Measurements from ENCODE around the gene PILRB.
"Not testable (repeated sequence)": the region's sequence is repeated elsewhere in the genome, so short reads cannot be mapped to it uniquely, and the experiment has no call there.

PILRB gene

DNA sequence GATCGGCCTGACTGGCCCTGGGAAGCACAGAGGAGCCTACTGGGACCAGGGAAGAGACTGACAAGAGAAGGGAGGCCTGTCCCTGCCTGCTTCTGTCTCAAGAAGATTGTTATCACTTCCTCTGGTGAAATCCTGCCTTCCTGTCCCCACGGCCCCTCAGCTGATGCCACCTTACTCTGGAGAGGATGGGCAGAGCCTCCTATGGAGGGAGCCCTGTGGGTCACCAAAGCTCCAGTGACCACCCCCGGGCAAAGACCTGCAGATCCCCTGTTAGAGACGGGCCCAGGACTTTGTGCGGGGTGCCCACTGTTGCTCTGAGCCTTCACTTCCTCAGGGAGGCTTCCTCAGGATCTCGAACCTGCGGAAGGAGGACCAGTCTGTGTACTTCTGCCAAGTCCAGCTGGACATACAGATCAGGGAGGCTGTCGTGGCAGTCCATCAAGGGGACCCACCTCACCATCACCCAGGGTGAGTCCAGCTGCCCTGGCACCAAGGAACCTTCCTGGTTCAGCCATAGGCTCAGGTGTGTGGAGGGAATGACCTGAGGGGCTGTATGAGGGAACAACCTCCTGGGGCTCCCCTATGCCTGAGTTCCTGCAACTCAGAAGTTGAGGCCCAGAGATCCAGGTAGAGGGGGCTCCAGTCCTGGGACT, 1.4 kb upstream of the PILRB start:
- DNase-seq (ENCODE audit: low spot score) = no peak

DNA sequence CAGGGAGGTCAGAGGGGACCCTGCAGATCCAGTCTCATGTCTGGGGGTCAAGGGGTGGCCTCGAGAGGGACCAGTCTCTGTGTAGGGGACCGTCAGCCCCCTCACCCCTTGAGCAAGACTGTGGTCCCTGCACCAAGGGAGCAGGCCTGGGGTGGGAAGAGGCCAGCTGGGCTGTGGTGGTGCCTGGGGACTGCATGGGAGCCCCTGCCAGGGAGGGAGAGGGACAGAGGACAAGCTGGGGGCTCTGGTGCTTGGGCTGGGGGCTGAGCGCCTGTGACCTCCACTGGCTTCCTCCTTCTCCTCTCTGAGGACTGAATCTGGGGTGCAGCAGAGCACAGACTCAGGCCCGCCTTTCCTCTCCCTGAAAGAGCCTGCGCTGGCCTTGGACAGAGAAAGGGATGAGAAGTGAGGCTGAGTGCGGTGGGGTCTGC, 771 bp upstream of the PILRB start:
- no peak for DNase-seq (ENCODE audit: low spot score)

DNA sequence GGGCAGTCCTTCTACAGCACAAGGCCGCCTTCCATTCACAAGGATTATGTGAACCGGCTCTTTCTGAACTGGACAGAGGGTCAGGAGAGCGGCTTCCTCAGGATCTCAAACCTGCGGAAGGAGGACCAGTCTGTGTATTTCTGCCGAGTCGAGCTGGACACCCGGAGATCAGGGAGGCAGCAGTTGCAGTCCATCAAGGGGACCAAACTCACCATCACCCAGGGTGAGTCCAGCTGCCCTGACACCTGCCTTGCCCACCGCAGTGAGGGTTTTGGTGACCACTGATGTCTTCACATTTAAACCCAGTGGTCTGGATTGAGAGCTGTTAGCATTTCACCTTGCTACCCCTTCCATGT, 918 bp downstream of the PILRB start:
- no peak for DNase-seq (ENCODE audit: low spot score)

DNA sequence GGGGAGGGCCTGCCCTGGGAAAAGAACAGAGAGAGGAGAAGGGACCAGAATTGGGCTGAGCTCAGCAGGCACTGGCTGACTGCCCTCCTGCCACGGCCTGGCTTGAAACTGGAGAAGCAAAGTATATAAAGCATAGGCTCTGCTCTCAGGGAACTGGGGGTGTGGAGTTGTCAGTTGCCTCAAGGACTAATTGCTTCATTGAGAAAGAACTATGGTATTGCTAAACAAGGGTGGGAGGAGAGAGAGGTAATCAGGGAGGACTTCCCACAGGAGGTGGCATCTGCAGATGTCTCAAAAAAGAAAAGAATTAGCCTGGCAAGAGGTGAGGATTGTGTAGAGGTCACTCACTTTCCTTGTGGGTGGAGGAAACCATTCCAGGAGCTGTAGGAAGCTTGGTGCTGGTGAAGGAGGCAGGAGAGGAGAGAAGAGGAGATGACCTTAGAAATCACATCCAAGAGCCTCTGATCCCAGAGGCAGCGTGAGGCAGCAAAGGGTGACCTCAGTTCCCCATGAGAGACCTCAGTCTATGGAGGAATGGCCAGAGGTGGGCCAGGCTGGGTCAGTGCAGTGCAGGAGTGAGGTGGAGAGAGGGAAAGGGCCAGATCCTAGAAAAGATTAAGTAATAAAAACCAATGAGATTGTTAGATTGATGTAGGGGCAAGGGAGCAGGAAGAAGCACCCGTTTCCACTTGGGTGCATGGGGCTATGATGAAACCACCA, 2.4 kb downstream of the PILRB start:
- no peak for DNase-seq (ENCODE audit: low spot score)

DNA sequence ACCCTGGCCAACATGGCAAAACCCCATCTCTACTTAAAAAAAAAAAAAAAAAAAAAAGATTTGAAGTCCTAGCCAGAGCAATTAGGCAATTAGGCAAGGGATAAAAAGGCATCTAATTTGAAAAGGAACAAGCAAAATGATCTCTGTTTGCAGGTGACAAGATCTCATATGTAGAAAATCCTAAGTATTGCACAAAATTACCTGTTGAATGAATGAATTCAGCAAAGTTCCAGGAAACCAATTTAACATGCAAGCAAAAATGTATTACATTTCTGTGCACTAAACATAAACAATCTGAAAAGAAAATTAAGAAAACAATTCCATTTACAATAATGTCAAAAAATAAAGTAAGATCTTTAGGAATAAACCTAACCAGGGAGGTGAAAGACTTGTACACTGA, 5.2 kb downstream of the PILRB start:
- DNase-seq (ENCODE audit: low spot score) = no peak

DNA sequence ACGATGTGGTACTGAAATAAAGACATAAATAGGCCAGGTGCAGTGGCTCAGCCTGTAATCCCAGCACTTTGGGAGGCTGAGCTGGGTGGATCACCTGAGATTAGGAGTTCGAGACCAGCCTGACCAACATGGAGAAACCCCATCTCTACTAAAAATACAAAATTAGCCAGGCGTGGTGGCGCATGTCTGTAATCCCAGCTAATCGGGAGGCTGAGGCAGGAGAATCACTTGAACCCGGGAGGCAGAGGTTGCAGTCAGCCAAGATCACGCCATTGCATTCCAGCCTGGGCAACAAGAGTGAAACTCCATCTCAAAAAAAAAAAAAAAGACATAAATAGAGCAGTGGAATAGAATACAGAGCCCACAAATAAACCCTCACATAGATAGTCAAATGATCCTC, 5.9 kb downstream of the PILRB start:
- not testable (repeated sequence) for DNase-seq (ENCODE audit: low spot score)

DNA sequence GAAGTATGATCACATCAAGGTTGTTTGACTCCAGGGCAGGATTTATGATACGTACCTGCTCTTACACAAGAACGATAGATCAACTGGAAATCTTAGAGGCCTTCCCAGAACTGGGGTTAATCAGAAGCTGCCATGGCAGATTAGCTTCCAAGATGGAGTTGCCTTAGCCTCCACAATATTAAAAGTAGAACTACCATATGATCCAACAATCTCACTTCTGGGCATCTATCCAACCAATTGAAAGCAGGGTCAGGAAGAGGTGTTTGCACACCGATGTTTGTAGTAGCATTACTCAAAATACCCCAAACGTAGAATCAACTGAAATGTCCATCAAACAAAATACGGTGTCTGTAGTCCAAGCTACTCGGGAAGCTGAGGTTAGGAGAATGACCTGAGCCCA, 6.6 kb downstream of the PILRB start:
- no peak for DNase-seq (ENCODE audit: low spot score)

DNA sequence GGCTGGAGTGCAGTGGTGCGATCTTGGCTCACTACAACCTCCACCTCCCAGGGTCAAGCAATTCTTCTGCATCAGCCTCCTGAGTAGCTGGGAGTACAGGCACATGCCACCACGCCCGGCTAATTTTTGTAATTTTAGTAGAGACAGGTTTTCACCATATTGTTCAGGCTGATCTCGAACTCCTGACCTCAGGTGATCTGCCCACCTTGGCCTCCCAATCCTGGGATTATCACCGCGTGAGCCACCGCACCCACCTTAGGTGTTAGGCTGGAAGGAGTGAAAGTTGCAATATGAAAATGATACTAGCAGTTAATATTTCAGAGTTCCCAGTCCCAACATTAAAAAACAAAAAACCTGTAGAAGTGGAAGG, 8.1 kb downstream of the PILRB start:
- DNase-seq (ENCODE audit: low spot score) = not testable (repeated sequence)

DNA sequence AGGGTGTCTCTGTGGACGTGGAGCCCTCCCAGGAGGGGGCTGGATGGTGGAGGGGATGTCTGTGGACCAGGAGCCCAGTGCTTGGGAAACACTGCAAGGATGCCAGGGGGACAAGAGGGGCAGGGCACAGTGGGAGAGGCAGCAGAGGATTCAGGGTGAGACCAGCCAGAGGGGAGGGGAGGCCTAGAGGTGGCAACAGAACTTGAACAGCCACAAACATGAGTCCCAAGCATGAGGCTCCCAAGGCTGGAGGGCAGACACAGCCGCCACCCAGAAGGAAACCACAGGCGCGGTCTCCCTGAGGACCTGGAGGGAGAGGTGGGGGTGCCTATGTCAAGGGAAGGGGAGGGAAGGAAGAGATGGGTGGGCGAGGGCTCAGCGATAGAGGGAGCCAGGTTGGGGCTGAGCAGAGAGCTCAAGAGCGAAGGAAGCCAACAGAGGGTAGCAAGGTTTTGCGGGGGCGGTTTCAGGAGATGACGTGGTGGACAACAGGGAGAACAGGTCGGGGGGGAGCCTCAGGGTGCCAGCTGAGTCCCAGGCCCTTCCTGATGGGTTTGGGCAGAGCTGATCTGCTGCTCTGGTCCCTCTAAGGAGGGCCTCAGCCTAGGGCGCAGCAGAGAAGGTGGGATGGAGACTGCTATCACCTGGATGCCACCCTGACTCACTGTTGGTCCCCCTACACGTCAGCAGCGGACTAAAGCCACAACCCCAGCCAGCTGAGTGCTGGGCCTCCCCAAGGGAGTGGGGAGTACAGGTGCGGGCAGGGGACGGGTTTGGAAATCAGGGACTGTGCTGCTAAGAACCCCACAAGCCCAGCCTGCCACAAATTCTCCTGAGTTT, 8.7 kb downstream of the PILRB start:
- no peak for DNase-seq (ENCODE audit: low spot score)

DNA sequence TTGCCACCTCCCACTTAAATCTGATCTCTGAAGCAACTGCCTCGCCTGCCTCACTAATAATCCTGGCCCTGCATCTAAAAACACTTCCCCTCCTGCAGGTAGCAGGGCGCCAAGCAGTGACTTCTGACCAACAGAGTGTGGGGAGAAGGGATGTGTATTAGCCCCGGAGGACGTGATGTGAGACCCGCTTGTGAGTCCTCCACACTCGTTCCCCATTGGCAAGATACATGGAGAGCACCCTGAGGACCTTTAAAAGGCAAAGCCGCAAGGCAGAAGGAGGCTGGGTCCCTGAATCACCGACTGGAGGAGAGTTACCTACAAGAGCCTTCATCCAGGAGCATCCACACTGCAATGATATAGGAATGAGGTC, 9.3 kb downstream of the PILRB start:
- no peak for DNase-seq (ENCODE audit: low spot score)

DNA sequence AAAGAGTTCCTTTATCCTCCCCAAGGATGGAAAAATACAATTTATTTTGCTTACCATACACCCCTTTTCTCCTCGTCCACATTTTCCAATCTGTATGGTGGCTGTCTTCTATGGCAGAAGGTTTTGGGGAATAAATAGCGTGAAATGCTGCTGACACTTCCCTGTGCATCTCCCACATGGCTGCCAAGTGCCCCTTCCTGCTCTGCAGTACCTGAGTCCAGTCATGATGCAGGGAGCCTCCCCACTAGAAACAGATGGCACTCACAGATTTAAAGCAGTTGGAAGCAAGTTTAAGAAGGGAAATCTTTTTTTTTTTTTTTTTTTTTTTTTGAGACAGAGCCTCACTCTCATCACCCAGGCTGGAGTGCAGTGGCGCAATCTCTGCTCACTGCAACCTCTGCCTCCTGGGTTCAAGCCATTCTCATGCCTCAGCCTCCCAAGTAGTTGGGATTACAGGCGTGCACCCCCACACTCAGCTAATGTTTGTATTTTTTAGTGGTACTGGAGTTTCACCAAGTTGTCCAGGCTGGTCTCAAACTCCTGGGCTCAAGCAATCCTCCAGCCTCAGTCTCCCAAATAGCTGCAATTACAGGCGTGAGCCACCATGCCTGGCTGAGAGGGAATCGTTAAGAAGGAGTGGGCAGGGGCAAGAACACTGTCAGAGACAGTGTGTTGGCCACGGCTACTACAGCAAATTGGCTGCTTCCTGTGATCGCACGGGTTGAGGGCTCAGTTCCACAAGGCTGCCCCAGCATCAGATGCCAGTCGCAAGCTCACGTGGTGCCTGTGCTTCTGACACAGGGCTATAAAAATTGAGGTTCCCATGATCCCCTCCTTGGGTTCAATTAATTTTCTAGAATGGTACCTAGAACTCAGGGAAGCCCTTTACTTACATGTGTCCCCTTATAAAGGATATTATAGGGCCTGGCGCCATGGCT, 10.0 kb downstream of the PILRB start:
- DNase-seq (ENCODE audit: low spot score) = no peak

DNA sequence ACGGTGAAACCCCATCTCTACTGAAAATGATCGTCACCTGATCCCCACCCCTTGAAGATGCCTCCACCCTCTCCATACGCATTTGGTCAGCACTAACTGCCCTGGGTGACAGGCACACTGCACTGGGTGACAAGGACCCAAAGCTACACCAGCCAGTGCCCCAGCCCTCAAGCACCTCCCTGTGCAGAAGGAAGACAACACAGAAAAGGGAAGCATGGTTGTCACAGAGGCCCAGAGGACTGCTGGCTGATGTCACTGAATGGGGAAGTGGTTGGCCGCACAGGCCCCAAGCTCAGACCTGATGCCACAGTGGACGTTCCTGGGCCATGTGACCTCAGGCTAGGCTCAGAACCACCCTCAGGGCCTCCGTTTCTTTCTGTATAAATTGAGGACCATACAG, 11.2 kb downstream of the PILRB start:
- DNase-seq (ENCODE audit: low spot score) = peak; percentile 13

DNA sequence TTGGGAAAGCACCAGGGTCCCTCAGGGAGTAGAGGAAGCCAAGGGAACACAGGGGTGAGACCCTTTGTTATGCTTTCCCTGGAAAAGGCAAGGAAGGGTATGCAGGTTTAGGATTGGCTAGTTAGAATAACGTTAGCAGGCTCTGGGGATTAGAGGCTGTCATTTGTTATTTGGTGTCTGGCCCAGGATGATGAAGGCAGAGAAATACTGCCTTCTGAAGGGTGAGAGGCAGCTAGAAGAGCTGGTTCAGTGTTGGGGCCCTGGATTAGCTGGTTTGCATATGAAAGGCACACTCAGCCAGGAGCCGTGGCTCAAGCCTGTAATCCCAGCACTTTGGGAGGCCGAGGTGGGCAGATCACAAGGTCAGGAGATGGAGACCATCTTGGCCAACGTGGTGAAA, 12.4 kb downstream of the PILRB start:
- no peak for DNase-seq (ENCODE audit: low spot score)

DNA sequence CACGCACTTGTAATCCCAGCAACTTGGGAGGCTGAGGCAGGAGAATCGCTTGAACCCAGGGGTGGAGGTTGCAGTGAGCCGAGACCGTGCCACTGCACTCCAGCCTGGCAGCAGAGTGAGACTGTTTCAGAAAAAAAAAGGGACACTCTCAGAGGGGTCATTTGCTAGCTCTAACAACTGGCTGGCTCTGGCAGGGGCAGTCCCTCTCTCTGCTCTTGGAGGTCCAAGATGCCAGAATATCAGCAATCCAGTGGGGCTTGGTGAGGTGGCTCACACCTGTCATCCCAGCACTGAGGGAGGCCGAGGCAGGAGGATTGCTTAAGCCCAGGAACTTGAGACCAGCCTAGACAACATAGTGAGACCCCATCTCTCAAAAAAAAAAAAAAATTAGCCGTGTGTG, 12.8 kb downstream of the PILRB start:
- no peak for DNase-seq (ENCODE audit: low spot score)

DNA sequence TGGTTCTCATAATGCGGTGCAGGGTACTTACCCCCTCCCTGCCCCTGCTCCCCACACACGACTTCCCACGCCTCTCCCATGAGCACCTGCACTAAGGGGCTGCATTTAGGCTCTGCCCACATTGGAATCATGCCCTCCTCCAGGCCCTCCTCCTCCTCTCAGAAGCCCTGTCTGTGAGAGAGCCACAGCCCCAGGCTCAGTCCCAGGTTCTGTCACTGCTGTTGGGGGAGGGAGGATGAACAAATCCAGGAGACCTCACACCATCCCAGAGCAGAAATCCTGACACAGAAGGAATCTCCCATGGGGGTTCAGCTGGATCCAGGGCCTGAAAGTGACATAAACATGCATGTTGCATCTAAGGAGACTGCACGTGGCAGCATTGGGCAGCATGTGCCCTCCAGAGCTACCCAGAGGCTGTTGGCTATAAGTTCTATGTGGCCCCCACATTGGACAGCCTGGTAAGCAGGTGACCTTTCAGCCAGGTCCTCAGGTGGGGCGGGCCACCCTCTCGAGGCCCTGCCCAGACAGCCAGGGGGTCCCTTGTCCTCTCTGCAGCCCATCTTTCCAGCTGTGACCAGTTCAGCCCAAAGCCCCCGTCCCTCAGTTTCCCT, 13.7 kb downstream of the PILRB start:
- DNase-seq (ENCODE audit: low spot score) = no peak

DNA sequence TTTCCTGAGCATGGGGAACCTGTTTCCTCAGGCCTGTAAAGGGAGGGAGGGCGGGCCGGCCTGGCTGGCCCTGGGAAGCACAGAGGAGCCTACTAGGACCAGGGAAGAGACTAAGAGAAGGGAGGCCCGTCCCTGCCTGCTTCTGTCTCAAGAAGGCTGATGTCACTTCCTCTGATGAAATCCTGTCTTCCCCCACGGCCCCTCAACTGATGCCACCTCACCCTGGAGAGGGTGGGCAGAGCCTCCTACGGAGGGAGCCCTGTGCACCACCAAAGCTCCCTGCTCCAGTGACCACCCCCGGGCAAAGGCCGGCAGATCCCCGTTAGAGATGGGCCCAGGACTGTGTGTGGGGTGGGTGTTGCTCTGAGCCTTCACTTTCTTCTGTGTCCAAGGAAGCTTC, 14.3 kb downstream of the PILRB start:
- no peak for DNase-seq (ENCODE audit: low spot score)

DNA sequence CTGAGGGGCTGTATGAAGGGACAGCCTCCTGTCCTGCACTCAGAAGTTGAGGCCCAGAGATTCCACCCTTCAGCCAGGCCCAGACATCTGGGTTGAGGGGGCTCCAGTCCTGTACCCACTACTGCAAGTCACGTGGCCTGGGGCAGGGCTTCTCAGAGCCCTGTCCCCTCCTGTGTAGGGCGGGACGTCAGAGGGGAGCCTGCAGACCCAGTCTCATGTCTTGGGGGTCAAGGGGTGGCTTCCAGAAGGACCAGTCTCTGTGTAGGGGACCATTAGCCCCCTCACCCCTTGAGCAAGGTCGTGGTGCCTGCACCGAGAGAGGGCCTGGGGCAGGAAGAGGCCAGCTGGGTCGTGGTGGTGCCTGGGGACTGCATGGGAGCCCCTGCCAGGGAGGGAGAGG, 14.8 kb downstream of the PILRB start:
- DNase-seq (ENCODE audit: low spot score) = no peak

DNA sequence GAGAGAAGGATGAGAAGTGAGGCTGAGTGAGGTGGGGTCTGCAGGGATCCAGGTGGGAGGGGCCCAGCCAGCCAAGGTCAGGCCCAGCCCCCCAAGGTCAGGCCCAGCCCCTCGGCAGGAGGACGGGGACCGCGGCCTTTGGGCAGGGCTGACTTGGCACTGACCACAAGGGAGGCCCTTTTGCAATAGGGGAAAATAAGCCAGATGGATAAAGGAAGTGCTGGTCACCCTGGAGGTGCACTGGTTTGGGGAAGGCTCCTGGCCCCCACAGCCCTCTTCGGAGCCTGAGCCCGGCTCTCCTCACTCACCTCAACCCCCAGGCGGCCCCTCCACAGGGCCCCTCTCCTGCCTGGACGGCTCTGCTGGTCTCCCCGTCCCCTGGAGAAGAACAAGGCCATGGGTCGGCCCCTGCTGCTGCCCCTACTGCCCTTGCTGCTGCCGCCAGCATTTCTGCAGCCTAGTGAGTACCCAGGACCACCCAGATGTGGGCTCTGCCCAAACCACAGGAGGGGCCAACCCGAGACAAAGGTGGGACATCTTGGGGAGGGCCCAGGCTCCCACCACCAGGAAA, 15.4 kb downstream of the PILRB start, which contains the start of gene PILRA:
Gene PILRA (plus strand): TSS at position 227 of the 571 bp plus-strand sequence. CDS start 170 bp downstream, at position 397.
- no peak for DNase-seq (ENCODE audit: low spot score)

DNA sequence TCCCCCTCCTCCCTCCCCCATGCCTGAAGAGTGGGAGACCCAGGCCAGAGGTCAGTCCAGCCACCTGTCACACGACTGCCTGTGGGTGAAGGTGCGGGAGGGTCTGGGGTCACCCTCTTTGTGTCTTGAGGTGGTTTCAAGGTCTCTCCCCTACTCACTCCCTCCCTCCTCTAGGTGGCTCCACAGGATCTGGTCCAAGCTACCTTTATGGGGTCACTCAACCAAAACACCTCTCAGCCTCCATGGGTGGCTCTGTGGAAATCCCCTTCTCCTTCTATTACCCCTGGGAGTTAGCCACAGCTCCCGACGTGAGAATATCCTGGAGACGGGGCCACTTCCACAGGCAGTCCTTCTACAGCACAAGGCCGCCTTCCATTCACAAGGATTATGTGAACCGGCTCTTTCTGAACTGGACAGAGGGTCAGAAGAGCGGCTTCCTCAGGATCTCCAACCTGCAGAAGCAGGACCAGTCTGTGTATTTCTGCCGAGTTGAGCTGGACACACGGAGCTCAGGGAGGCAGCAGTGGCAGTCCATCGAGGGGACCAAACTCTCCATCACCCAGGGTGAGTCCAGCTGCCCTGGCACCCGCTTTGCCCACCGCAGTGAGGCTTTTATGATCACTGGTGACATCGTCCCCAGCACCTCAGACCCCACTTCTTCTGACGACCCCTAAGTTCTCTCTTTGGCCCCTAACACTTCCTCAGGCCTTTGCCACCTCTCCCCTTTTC, 16.1 kb downstream of the PILRB start:
- DNase-seq (ENCODE audit: low spot score) = not testable (repeated sequence)

DNA sequence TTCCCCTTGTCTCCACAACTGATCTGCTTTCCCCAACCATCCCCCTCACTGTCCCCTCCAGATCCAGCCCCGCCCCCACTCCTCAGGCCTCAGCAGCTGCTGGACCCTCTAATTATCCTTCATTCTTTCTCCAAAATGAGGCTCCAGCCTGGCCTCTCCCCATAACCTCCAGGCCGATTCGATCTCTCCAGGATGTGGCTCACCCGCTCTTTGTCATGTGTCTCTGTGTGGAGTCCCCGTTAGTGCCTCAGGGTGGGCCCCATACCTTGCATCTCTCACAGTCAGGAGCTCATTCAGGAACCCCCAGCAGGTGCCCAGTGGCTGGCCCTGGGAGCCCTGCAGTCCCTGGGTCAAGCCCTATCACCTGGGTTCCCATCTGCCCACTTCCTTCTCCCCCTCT, 16.7 kb downstream of the PILRB start:
- no peak for DNase-seq (ENCODE audit: low spot score)

DNA sequence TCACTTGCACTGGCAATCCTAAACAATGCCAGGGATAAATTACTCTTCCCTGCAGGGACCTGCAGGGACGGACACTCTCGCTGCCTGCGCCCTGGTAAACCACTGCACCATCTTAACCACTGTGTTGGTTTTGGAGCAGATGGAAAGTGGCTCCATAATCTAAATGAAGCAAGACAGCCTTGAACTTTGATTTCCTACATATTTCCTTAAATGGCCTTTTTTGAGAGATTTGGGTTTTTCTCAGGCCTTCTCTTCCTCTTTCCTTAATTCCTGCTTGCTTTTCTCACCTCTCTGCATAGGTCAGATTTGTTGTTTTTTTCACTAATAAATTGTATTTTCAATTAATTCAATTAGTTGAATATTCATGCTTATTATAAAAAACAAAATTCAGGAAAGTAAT, 18.1 kb downstream of the PILRB start:
- no peak for DNase-seq (ENCODE audit: low spot score)
